Measurements from ENCODE around the gene PTPRD. TPM values are rescaled to one million over a fixed set of nuclear protein-coding genes. Genes with fewer than 3 reads are reported as not detected.

The PTPRD gene
- total and polyA plus RNA-seq, 9 of the 15 experiments (the other 6 are each of a cell fraction or from before 2014, with no cell fraction given), result 0.11 TPM; not detected in 8

DNA sequence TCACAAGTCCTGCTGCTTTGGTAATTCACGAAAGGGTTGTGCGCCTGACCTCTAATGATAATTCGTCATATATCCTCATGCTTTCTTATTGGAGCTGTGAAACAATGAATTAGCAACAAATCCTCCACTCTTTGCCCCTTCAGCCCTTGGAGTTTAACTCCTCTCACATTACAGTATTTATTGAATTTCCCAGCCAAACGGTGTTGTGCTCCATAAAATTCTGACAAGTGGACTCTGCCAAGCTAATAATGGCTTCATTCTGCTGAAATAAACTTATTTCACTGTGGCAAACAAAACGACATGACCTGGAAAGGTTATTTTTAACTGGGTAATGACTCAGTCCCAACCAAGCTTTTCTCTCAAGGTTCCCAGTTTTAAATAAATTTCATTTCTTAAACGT is 1828.9 kb downstream of the PTPRD start:
- ATAC-seq, result no peak
- 0% methylated on average over 6 of the region's 6 CpGs for WGBS (ENCODE audit: insufficient coverage, low coverage, missing lambda C conversion rate)
- CTCF ChIA-PET (ENCODE audit: low intra/inter-chr PET ratio), result no interaction called here

DNA sequence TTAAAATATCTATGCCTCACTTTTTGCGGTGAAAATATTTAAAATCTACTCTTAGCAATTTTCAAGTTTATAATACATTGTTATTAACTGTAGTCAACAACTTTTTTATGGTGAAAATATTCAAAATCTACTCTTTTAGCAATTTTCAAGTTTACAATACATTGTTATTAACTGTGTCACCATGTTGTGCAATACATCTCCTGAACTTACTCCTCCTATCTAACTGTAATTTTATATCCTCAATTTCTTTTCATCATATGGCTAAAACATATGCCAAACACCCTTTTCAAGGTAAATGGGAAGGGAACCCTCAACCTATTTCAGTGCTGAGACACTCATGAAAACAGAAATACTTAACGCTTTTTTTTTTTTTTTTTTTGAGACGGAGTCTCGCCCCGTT is 1830.6 kb downstream of the PTPRD start:
- intact Hi-C loops (cut with micrococcal nuclease) (no loop called here), in situ Hi-C loops (cut with MboI) (no loop called here)
- Histone ChIP-seq H3K36me3 (ENCODE audit: control insufficient read depth, insufficient read depth, low read length) (no peaks in the 10 kb centered on the region), H2AFZ (ENCODE audit: low read depth, low read length) (no peak overlapping the region), H3K79me2 (ENCODE audit: control insufficient read depth, insufficient read depth, low read length) (no peaks in the 10 kb centered on the region), H3K4me1 (replicated peaks in 1 of 2; ENCODE audit: control insufficient read depth in 2 of 2, insufficient read depth in 2 of 2, low read length in 2 of 2) (no peaks in the 10 kb centered on the region), H3K27ac (ENCODE audit: extremely low read depth, low read depth, low read length) (no peak overlapping the region), H4K20me1 (replicated peaks; ENCODE audit: control insufficient read depth, insufficient read depth, low read length) (no peaks in the 10 kb centered on the region), H3K9me3 (replicated peaks; ENCODE audit: control insufficient read depth, insufficient read depth, low read depth, low read length) (no peaks in the 10 kb centered on the region), H3K9me1 (ENCODE audit: control insufficient read depth, insufficient read depth, low read length) (no peaks in the 10 kb centered on the region), H3K27me3 (ENCODE audit: control insufficient read depth in 2 of 2, insufficient read depth in 2 of 2, low read length in 2 of 2) (no peaks in the 10 kb centered on the region), H3K4me2 (ENCODE audit: insufficient read depth, low read length) (no peak overlapping the region), H3K9ac (ENCODE audit: insufficient read depth in 1 of 2, low read depth in 2 of 2, low read length in 2 of 2) (no peak overlapping the region), H3K4me3 (no peak overlapping the region)
- no peak for DNase-seq (ENCODE audit: extremely low read depth in 1 of 4, low spot score in 3 of 4)
- 11% methylated on average over 1 of the region's 5 CpGs for WGBS (ENCODE audit: insufficient coverage, low coverage, missing lambda C conversion rate)
- no peak for ATAC-seq
- no peak for FAIRE-seq
- POLR2A ChIA-PET, result no interaction called here
- CTCF ChIA-PET (ENCODE audit: low intra/inter-chr PET ratio), result no interaction called here
- TF ChIP-seq CREBBP (IDR thresholded peaks at IDR 0.05; ENCODE audit: low read depth, low read length) (no peak), MTA1 (IDR thresholded peaks at IDR 0.05; ENCODE audit: borderline replicate concordance) (no peak)
- BruUV-seq (replicated peaks), result no TSS peak

More for the DNA sequence above, 1828.9 kb downstream of the PTPRD start:
- Histone ChIP-seq H3K9ac (ENCODE audit: insufficient read depth in 1 of 2, low read depth in 2 of 2, low read length in 2 of 2) (no peak overlapping the region), H3K27ac (ENCODE audit: extremely low read depth, low read depth, low read length) (no peak overlapping the region), H3K4me2 (ENCODE audit: insufficient read depth, low read length) (no peak overlapping the region), H3K79me2 (ENCODE audit: control insufficient read depth, insufficient read depth, low read length) (no peaks in the 10 kb centered on the region), H4K20me1 (replicated peaks; ENCODE audit: control insufficient read depth, insufficient read depth, low read length) (no peaks in the 10 kb centered on the region), H3K36me3 (ENCODE audit: control insufficient read depth, insufficient read depth, low read length) (no peaks in the 10 kb centered on the region), H2AFZ (ENCODE audit: low read depth, low read length) (no peak overlapping the region), H3K9me3 (replicated peaks; ENCODE audit: control insufficient read depth, insufficient read depth, low read depth, low read length) (no peaks in the 10 kb centered on the region), H3K27me3 (ENCODE audit: control insufficient read depth in 2 of 2, insufficient read depth in 2 of 2, low read length in 2 of 2) (no peaks in the 10 kb centered on the region), H3K4me1 (replicated peaks in 1 of 2; ENCODE audit: control insufficient read depth in 2 of 2, insufficient read depth in 2 of 2, low read length in 2 of 2) (no peaks in the 10 kb centered on the region), H3K9me1 (ENCODE audit: control insufficient read depth, insufficient read depth, low read length) (no peaks in the 10 kb centered on the region), H3K4me3 (no peak overlapping the region)
- BruUV-seq (replicated peaks), result no TSS peak
- TF ChIP-seq RBM17 (IDR thresholded peaks at IDR 0.05; ENCODE audit: borderline replicate concordance, low read depth, low read length) (no peak), ASH1L (IDR thresholded peaks at IDR 0.05; ENCODE audit: borderline replicate concordance, low read depth, partially characterized antibody) (no peak), COPS2 (conservative IDR thresholded peaks at IDR 0.05) (no peak), PHTF2 (CRISPR knock-in tag; IDR thresholded peaks at IDR 0.05) (no peak), DPF2 (IDR thresholded peaks at IDR 0.05) (no peak), CHD1 (IDR thresholded peaks at IDR 0.05; ENCODE audit: low read length) (no peak)
- TF ChIP-seq, protein P1, sequence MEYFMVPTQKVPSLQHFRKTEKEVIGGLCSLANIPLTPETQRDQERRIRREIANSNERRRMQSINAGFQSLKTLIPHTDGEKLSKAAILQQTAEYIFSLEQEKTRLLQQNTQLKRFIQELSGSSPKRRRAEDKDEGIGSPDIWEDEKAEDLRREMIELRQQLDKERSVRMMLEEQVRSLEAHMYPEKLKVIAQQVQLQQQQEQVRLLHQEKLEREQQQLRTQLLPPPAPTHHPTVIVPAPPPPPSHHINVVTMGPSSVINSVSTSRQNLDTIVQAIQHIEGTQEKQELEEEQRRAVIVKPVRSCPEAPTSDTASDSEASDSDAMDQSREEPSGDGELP (CRISPR knock-in tag; IDR thresholded peaks at IDR 0.05; ENCODE audit: borderline replicate concordance), result no peak
- TF ChIP-seq, protein P2, sequence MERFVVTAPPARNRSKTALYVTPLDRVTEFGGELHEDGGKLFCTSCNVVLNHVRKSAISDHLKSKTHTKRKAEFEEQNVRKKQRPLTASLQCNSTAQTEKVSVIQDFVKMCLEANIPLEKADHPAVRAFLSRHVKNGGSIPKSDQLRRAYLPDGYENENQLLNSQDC (CRISPR knock-in tag; IDR thresholded peaks at IDR 0.05), result no peak
- DNase-seq (ENCODE audit: extremely low read depth in 1 of 4, low spot score in 3 of 4), result no peak
- in situ Hi-C loops (cut with MboI), result no loop called here
- POLR2A ChIA-PET, result no interaction called here
- no peak for FAIRE-seq
- intact Hi-C loops (cut with micrococcal nuclease), result no loop called here
